ENCODE data around the gene RAB22A.
"Not testable (repeated sequence)": the region's sequence is repeated elsewhere in the genome, so short reads cannot be mapped to it uniquely, and the experiment has no call there.

Gene RAB22A

GRCh38 chr20:58349570-58349969, 40.1 kb downstream of the RAB22A start:
- DNase-seq = peak; percentile 63

DNA sequence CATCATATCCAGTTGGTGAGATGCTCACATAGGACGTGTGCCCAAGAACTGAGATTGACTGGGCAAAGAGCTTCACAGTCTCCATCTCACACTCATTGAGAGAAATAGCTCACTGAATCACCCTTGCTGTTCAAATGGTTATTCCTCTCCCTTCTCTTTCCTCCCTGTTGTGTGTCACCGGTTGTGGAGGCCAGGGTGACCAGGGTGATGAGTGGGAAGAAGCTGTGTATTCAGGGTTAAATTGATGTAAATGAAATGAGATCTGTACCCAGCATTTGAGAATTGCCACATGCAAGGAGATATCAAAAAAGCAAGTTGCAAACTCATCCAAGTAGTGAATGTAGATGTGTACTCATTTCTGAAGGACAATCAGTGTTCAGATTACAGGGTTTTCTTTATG, 43.0 kb downstream of the RAB22A start:
- DNase-seq = no peak

GRCh38 chr20:58359441-58359840, 49.9 kb downstream of the RAB22A start:
- no peak for DNase-seq

GRCh38 chr20:58360936-58361335, 51.4 kb downstream of the RAB22A start:
- DNase-seq = no peak

DNA sequence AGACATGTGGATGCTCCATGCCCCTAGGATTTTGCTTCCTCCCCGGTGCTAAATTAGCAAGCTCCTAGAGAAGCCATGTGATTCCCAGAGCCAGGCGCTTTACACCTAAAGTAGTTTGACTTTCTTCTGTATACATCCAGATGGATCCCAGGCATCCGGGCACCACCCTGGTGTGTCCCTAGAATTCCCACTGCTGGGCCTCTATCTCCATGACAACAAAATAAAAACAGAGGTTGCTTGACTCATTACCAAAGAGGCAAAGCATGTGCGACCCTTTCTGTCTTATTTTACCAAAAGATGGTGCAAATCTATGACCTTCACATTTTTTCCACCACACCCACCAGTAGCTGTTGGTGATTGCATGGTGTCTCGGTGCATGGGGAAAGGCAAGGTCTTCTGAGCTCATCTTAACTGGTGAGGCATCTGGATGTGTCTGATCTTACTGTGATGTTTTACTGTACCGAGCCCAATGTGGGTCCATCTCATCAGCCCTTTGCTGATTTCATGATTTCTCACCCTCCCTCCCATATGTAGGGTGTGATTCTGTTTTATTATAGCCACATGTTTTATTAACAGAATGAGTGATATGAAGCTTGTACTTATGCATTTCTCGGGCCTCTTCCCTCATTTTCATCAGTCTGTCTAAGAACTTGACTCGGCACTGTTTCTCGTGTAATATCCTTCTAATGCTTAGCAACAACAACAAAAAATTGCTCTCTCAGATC, 52.1 kb downstream of the RAB22A start:
- peak; percentile 55 for DNase-seq

DNA sequence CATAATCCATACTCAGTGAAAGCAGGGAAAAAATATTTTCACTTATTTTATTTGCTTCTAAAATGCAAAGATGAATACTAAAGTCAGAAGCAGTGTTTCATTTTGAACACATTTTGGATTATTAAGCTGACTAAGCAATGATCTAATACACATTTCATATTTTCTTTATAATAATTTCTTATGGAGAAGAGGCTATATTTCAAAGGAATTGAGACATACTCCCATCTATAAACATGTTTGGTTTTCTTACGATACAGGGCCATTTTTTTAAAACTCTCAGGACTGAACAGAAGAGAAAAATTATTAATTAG, 52.6 kb downstream of the RAB22A start:
- no peak for DNase-seq

GRCh38 chr20:58362970-58363369, 53.5 kb downstream of the RAB22A start:
- DNase-seq = no peak

DNA sequence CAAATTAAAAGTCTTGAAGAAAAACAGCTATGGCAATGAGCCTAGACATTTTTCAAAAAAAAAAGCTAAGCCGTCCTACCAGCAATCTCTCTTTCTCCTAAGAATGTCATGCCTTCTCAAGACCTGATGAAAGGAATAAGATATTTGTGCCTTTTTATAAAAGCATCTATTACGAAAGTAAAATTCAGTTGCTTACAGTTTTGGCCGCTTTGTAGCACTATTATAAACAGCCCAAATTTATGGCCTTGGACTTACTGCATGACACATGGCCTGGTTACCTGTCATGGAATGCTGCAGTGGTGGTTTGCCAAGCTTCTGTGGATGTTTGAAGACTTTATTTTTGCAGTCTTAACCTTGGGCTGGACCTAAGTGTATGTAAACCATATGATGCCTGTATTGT, 57.4 kb downstream of the RAB22A start:
- peak; percentile 27 for DNase-seq

DNA sequence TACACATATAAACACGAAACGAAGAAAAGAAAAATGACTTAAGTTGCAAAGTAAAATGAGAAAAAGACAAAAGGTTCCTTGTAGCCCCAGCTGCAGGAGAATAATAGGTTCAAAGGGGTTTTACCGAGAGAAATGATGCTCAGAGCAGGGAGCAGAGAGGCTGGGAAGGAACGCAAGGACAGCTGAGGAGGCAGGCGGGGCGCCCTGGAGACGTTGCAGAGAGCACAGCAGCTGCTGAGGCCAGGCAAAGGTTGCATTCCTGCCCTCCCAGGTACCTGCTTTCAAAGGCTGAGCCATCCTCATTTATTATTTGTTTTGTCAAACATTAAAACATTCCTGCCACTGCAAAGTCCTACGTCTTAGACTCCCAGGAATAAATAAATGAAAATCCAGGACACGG, 63.3 kb downstream of the RAB22A start:
- no peak for DNase-seq

DNA sequence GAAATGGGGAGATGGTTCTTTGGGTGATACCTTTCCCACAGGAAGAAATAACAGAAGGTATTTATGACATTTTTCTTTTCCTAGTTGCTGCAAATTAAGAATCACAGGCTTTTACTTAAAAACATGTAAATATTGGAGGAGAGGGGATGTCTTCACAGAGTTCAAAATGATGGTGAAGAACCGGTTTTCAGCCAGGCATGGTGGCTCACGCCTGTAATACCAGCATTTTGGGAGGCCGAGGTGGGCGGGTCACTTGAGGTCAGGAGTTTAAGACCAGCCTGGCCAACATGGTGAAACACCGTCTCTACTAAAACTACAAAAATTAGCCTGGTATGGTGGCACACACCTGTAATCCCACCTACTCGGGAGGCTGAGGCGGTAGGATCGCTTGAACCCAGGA, 63.8 kb downstream of the RAB22A start:
- DNase-seq = not testable (repeated sequence)

DNA sequence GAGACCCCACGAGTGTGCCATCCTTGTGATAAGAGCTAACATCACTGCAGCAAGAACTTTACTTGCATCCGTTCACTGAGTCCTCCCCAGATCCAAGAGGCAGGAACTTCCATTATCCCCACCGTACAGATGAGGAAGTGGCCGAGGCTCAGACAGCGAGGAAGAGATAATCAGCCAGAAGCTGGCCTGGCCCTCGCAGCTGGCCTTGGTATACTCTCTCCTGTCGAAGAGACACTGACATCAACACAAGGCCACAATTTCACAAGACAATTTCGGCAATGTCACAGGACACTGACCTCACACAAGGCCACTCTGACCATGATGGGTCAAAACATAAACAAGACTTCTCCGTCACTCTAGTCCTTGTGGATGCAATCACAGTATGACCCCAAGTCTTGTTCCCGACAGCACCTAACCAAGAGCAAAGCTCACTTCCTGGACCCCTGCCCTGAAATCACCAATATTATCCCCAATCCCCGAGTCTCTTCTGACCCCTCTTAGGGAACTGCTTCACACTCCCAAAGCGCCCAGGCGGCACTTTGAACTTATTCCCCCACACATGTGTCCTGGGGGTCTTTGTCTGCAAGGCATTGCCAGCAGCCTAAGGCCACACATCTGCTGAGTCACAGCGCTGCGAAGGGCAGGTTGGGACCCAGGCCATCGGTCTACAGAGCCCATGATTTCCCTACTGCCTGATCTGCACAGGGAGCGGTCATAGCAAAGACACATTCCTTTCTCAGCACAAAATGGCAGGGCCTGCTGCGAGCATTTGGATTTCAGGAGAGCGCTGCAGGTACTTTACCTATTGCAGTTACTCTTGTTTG, 64.7 kb downstream of the RAB22A start:
- no peak for DNase-seq

DNA sequence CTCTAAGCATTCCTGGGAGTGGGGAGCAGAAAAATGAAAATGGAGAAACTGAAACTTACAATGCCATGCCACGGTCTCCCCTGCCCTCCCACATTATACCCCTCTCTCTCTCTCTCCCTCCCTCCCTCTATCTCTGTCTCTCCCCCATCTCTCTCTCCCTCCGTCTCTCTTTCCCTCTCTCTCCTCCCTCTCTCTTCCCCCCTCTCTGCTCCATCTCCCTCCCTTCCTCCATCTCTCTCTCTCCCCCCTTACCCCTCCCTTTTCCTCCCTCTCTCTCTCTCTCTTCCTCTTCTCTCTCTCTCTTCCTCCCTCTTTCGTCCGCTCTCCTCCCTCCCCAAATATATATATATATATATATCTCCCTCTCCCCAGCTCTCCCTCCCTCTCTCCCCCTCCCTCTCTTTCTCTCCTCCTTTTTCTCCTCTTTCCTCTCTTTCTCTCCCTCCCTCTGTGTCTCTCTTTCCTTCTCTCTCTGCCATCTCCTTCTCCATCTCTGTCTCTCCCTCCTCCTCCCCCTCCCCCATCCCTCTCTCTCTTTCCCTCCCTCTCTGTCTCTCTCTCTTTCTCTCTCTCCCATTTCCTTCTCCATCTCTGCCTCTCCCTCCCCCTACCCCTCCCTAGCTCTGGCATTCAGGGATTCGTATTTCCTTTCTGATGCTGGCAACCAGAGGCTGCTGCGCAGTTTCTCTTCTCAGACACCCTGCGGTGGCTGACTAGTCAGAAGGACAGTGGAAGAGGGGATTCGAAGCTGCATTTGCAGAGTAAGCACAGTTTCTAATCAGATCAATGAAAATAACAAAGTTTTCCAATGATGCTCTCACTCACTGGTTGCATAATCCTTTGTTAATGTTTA, 65.6 kb downstream of the RAB22A start:
- peak; percentile 82 for DNase-seq

GRCh38 chr20:58375759-58376352, 66.3 kb downstream of the RAB22A start:
- DNase-seq = no peak

- DNase-seq = no peak
These were observed 67.5 kb downstream of the RAB22A start for GRCh38 chr20:58377017-58377416.

DNA sequence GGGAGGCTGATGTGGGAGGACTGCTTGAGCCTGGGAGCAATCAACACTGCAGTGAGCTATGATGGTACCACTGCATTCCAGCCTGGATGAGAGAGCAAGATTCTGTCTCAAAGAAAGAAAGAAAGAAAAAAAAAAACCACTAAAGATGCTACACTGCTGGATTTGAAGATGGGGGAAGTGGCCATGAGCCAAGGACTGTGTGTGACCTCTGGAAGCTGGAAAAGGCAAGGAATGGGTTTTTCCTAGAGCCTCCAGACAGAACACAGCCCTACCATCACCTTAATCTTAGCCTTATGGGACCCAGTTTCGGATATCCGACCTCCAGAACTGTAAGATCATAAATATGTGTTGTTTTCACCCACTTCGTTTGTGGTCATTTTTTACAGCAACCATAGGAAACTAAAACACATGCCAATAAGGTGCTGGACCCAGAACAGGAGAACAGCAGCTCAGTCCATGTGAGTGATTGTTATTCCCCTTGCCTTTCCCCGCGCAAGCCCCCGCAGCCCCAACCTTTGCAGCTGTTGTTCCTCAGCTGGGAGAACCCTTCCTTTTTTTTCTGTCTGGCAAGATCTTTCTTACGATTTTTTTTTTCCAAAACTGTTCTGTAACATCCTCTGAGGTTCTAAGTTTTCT, 68.4 kb downstream of the RAB22A start:
- no peak for DNase-seq

DNA sequence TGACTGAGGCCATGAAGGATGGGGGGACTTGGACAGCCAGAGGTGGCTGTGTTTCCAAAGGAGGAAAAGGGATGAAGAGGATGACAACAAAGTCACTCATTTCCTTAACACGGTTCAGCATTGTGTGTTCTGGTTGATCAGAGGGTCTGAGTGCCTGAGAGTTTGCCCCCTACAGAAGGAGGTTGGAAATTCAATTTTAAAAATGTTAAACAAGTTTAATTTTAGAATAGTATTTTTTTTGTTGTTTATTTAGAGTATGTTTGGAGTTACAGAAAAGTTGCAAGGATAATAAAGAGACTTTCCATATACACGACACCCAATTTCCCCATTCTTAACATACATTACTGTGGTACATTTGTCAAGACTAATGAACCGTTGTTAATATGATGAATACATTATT, 69.2 kb downstream of the RAB22A start:
- DNase-seq = no peak

GRCh38 chr20:58381627-58382026, 72.1 kb downstream of the RAB22A start:
- no peak for DNase-seq

- no peak for DNase-seq
These were observed 72.6 kb downstream of the RAB22A start for GRCh38 chr20:58382096-58382495.

GRCh38 chr20:58384821-58385220, 75.3 kb downstream of the RAB22A start:
- no peak for DNase-seq

DNA sequence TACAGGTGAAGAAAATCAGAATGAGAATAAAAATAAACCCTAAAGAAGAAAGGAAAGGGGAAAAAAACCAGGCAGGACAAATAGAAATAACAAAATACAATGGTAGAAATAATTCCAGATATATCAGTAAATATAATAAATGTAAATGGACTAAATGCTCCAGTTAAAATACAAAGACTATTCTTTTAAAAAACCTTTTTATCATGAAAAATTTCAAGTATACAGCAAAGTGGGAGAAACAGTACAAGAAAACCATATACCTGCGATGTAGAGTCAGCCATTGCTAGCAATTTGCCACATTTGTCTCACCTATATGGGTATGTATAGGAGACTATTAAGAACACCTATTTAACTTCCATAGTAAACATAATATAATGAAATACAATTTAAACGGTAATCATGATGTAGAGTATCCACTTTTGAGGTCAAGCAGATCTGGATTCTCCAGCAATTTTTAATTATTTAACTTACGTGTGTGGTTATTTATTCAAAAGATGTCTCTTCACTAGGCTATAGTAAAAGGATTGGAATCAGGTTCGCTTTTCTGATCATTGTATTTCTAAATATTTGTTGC, 78.6 kb downstream of the RAB22A start:
- no peak for DNase-seq

DNA sequence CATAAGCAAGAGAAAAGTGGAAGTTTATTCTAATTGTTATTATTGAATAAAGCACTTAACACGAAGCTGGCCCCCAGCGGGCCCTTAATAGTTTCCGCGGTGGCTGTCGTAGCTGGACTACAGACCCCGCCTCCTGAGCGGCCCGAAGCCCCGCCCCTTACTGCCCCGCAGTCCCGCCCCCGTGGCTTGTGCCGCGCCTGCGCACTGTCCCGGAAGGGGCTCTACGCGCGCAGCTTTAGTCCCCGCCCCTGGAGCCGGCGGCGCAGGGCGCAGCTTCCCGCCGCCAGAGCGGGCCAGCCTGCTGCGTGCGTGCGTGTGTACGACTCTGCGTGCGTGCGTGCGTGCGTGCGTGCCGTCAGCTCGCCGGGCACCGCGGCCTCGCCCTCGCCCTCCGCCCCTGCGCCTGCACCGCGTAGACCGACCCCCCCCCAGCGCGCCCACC, 79.4 kb downstream of the RAB22A start, which contains the start of gene VAPB:
TSS of gene VAPB (plus strand) at position 348 of the 442 bp plus-strand sequence. CDS start 231 bp downstream, outside the sequence.
- DNase-seq = peak; percentile 96
